PC-3 (cell line): ENCODE data around the gene FGF4. TPM values are rescaled to one million over a fixed set of nuclear protein-coding genes. Genes with fewer than 3 reads are reported as not detected.

Source experiments
- ATAC-seq: fragments of 200-7000 bp; cut with Tn5 transposase; 2 replicates; pipeline ENCODE4 v1.9.1; 2020; ENCODE audit warnings: mild to moderate bottlenecking, moderate library complexity
- BruUV-seq: library from RNA; stranded (reverse); fragments of 400-500 nt; replicated peaks from 2 replicates; lab custom pipeline; 2021; lab: Mats Ljungman, UMichigan
- CTCF ChIA-PET: fragments of 300-600 bp; sonication (Branson Sonifier 250); formaldehyde crosslinking; loops from one replicate; lab custom pipeline; 2022; ENCODE audit warnings: antibody characterized with exemption; lab: Charles Lee
- POLR2A ChIA-PET: fragments of 300-600 bp; sonication (Branson Sonifier 250); formaldehyde crosslinking; loops from one replicate; lab custom pipeline; 2022; ENCODE audit warnings: antibody characterized with exemption; ENCODE audit not compliant: unreplicated experiment; lab: Charles Lee
- DNase-seq: peaks from one replicate; pipeline ENCODE4 v3.0.0-alpha.2; 2015
- H2AFZ ChIP-seq: fragments of 300-600 bp; sonication (generic); 2 replicates; pipeline ENCODE4 v1.6.0; 2016; ENCODE audit warnings: antibody characterized with exemption, low read length
- H3F3A ChIP-seq: fragments of 300-600 bp; sonication (generic); one replicate; pipeline ENCODE4 v1.6.0; 2017; ENCODE audit warnings: antibody characterized with exemption, low read length, control low read depth, mild to moderate bottlenecking; ENCODE audit not compliant: unreplicated experiment
- H3K27ac ChIP-seq: fragments of 300-600 bp; sonication (generic); 2 replicates; pipeline ENCODE4 v1.5.1; 2016; ENCODE audit warnings: mild to moderate bottlenecking, low read length
- H3K27me3 ChIP-seq: fragments of 300-600 bp; sonication (generic); 2 replicates; pipeline ENCODE4 v1.6.1; 2016; ENCODE audit warnings: low read length, mixed read lengths
- H3K36me3 ChIP-seq: fragments of 300-600 bp; sonication (generic); 2 replicates; pipeline ENCODE4 v1.6.1; 2016; ENCODE audit warnings: low read depth, mixed run types, low read length, mixed read lengths
- H3K4me1 ChIP-seq: fragments of 300-600 bp; sonication (generic); 2 replicates; pipeline ENCODE4 v1.5.1; 2016; ENCODE audit warnings: low read length; ENCODE audit not compliant: insufficient read depth
- H3K4me2 ChIP-seq: fragments of 300-600 bp; sonication (generic); 2 replicates; pipeline ENCODE4 v1.6.0; 2016; ENCODE audit warnings: low read length
- H3K4me3 ChIP-seq: fragments of 300-600 bp; sonication (generic); 2 replicates; pipeline ENCODE4 v1.5.1; 2016; ENCODE audit warnings: mild to moderate bottlenecking, low read length, mixed read lengths
- H3K79me2 ChIP-seq: fragments of 300-600 bp; sonication (generic); 2 replicates; pipeline ENCODE4 v1.6.1; 2017; ENCODE audit warnings: low read length, mixed read lengths
- H3K9ac ChIP-seq: fragments of 300-600 bp; sonication (generic); 2 replicates; pipeline ENCODE4 v1.6.0; 2016; ENCODE audit warnings: mild to moderate bottlenecking, low read length
- H3K9me2 ChIP-seq: fragments of 300-600 bp; sonication (generic); replicated peaks from 2 replicates; pipeline ENCODE4 v1.6.1; 2016; ENCODE audit warnings: mixed run types, low read length, mixed read lengths
- H3K9me3 ChIP-seq: fragments of 300-600 bp; sonication (generic); 2 replicates; pipeline ENCODE4 v1.6.1; 2016; ENCODE audit warnings: low read length, mixed read lengths
- H4K20me1 ChIP-seq: fragments of 300-600 bp; sonication (generic); 2 replicates; pipeline ENCODE4 v1.6.1; 2016; ENCODE audit warnings: low read length, mixed read lengths
- EZH2 ChIP-seq: fragments of 300-600 bp; sonication (generic); IDR thresholded peaks from one replicate; pipeline ENCODE4 v1.6.1; 2017; ENCODE audit warnings: antibody characterized with exemption, mild to moderate bottlenecking, low read length; ENCODE audit not compliant: unreplicated experiment
- EZH2phosphoT487 ChIP-seq: fragments of 300-600 bp; sonication (generic); IDR thresholded peaks from 2 replicates; pipeline ENCODE4 v1.6.1; 2018; ENCODE audit warnings: mild to moderate bottlenecking, antibody characterized with exemption, low read length, borderline replicate concordance
- intact Hi-C: fragments of 100-400 bp; cut with micrococcal nuclease; formaldehyde crosslinking; loops from 2 replicates; pipeline ENCODE4 v1.9.0; 2023
- total RNA-seq: library from RNA; depleted of rRNA; stranded (reverse); fragments of >200 nt; gene quantifications from 2 replicates; pipeline ENCODE4 v1.2.3, GENCODE V29; 2014
- TF ChIP-seq, protein P1 (sequence below): fragments of 300-600 bp; sonication (generic); conservative IDR thresholded peaks from 2 replicates; pipeline ENCODE4 v1.5.1; 2017; ENCODE audit warnings: antibody characterized with exemption, low read depth, mild to moderate bottlenecking, low read length

FGF4 gene
- total RNA-seq, 1 experiment from 2014 or later, result not detected

DNA sequence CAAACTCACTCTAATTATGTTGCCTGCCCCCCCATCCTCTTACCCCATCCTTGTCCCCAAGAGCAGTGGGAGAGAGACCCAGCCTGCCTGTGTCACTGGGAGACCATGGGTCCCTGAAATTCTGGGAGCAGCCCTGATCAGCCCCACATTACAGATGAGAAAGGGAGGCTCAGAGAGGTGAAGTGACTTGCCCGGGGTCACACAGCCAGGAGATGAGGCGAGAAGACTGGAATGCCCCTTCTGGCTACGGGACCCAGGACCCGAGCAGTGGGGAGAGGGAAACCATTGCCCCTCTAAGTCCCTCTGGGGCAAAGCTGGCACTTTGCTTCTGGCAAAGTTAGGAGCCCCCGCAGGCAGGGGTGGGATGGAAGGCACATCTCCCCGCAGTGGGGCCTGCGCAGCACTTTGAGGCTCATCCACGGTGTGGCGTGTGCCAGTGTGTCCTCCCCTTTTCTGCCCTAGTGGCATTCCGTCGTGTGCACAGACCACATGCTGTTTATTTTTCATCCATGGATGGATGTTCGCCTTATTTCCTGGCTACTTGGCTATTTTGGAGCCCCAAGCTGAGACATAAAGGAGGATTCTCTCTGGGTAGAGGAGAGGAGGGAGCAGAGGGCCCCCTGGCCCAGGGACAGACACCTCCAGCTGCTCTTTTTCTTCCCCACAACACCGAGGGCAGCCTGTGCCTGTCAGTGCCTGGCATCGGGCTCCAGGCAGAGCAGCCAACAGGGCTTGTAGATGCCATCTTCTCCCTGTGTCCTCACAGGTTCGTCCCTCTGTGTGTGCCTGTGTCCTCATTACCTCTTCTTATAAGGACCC, 47.7 kb upstream of the FGF4 start:
- Histone ChIP-seq H3F3A (no peaks in the 10 kb centered on the region), H3K27ac (no peak overlapping the region), H2AFZ (no peak overlapping the region), H3K9me2 (no peaks in the 10 kb centered on the region), H3K9ac (no peak overlapping the region), H3K4me3 (no peak overlapping the region), H3K79me2 (no peaks in the 10 kb centered on the region), H3K27me3 (peaks cover 32% of the 10 kb centered on the region), H4K20me1 (no peaks in the 10 kb centered on the region), H3K4me2 (no peak overlapping the region), H3K36me3 (no peaks in the 10 kb centered on the region), H3K9me3 (no peaks in the 10 kb centered on the region), H3K4me1 (peaks cover 15% of the 10 kb centered on the region)
- intact Hi-C loops, result no loop called here
- CTCF ChIA-PET, result no interaction called here
- no peak for TF ChIP-seq EZH2
- TF ChIP-seq, protein P1, sequence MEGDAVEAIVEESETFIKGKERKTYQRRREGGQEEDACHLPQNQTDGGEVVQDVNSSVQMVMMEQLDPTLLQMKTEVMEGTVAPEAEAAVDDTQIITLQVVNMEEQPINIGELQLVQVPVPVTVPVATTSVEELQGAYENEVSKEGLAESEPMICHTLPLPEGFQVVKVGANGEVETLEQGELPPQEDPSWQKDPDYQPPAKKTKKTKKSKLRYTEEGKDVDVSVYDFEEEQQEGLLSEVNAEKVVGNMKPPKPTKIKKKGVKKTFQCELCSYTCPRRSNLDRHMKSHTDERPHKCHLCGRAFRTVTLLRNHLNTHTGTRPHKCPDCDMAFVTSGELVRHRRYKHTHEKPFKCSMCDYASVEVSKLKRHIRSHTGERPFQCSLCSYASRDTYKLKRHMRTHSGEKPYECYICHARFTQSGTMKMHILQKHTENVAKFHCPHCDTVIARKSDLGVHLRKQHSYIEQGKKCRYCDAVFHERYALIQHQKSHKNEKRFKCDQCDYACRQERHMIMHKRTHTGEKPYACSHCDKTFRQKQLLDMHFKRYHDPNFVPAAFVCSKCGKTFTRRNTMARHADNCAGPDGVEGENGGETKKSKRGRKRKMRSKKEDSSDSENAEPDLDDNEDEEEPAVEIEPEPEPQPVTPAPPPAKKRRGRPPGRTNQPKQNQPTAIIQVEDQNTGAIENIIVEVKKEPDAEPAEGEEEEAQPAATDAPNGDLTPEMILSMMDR, result no peak
- TF ChIP-seq EZH2phosphoT487, result no peak
- no TSS peak for BruUV-seq
- DNase-seq (no peak), ATAC-seq (no peak)
- POLR2A ChIA-PET, result no interaction called here

DNA sequence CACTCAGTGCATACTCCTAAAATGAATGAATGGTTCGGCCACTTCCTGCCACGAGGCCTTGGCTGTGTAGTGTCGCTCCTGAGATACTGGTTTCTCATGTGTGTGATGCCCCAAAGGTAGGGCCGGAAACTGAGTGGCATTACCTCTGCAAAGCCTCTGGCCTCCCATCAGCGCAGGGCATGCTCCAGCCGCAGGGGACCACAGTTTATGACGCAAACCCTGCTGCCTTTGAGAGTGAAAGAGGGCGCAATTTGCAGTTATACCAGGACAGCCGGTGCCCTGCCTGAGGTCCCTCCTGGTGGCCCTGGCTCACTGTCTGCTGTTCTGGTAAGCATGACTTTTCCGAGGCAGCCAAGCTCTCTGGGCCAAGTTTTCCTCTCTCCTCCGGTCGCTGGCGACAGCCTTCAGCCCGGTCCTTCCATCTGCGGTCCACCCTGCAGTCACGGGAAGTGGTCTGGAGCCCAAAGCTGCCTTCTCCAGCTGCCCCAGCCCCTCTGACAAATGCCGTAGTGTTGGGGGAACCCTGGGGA, 46.4 kb upstream of the FGF4 start:
- ChIA-PET CTCF (no interaction called here), POLR2A (no interaction called here)
- no peaks in the 10 kb centered on the region for H3K36me3 ChIP-seq
- H3K4me1 ChIP-seq, result peaks cover 26% of the 10 kb centered on the region
- no peak overlapping the region for H3K4me3 ChIP-seq
- BruUV-seq, result no TSS peak
- H3K27ac ChIP-seq, result no peak overlapping the region
- H3K9me3 ChIP-seq, result no peaks in the 10 kb centered on the region
- no peak overlapping the region for H3K4me2 ChIP-seq
- H3K27me3 ChIP-seq, result peaks cover 45% of the 10 kb centered on the region
- no peak overlapping the region for H3K9ac ChIP-seq
- no peaks in the 10 kb centered on the region for H4K20me1 ChIP-seq
- no peak for DNase-seq
- no peak overlapping the region for H2AFZ ChIP-seq
- ATAC-seq, result no peak
- no peaks in the 10 kb centered on the region for H3K9me2 ChIP-seq
- intact Hi-C loops, result no loop called here
- no peaks in the 10 kb centered on the region for H3F3A ChIP-seq
- no peaks in the 10 kb centered on the region for H3K79me2 ChIP-seq
- TF ChIP-seq EZH2 (no peak), EZH2phosphoT487 (no peak)
- TF ChIP-seq, protein P1, result no peak

DNA sequence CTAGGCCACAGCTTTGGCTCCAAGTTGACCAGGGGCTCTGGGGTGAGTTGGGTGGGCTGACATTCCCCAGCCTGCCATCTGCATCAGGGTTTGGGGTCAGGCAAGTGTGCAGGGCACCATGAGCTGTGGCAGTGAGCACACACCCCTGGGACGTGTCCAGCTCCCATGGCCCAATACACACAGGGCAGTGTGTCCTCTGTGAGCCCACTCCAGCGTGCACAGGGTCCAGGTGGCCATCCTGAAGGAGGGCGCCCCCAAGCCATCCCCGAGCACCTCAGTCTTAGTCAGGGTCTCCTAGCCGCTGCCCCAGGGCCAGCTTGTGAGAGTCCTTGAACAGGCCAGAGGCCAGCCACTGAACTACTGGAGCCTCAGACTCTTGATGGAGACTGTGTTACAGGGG, 45.3 kb upstream of the FGF4 start:
- H2AFZ ChIP-seq, result no peak overlapping the region
- H3K27ac ChIP-seq, result no peak overlapping the region
- peaks cover 57% of the 10 kb centered on the region for H3K27me3 ChIP-seq
- H3K9me3 ChIP-seq, result no peaks in the 10 kb centered on the region
- POLR2A ChIA-PET, result no interaction called here
- TF ChIP-seq, protein P1, result no peak
- TF ChIP-seq EZH2phosphoT487 (no peak), EZH2 (no peak)
- DNase-seq (no peak), ATAC-seq (no peak)
- H3K36me3 ChIP-seq, result no peaks in the 10 kb centered on the region
- intact Hi-C loops, result no loop called here
- no peaks in the 10 kb centered on the region for H3F3A ChIP-seq
- no peak overlapping the region for H3K4me3 ChIP-seq
- H3K9ac ChIP-seq, result no peak overlapping the region
- H4K20me1 ChIP-seq, result no peaks in the 10 kb centered on the region
- no peak overlapping the region for H3K4me2 ChIP-seq
- CTCF ChIA-PET, result no interaction called here
- no TSS peak for BruUV-seq
- peaks cover 22% of the 10 kb centered on the region for H3K4me1 ChIP-seq
- no peaks in the 10 kb centered on the region for H3K79me2 ChIP-seq
- no peaks in the 10 kb centered on the region for H3K9me2 ChIP-seq
